HG03045 (cell line): ENCODE data around the gene OR8D4.
"Not testable (repeated sequence)": the region's sequence is repeated elsewhere in the genome, so short reads cannot be mapped to it uniquely, and the experiment has no call there.

ENCODE experiments used
- ATAC-seq: cut with Tn5 transposase; IDR thresholded peaks from one replicate; pipeline ENCODE4 v1.9.1; 2021; ENCODE audit warnings: mild to moderate bottlenecking, moderate library complexity; ENCODE audit not compliant: unreplicated experiment

OR8D4 gene

DNA sequence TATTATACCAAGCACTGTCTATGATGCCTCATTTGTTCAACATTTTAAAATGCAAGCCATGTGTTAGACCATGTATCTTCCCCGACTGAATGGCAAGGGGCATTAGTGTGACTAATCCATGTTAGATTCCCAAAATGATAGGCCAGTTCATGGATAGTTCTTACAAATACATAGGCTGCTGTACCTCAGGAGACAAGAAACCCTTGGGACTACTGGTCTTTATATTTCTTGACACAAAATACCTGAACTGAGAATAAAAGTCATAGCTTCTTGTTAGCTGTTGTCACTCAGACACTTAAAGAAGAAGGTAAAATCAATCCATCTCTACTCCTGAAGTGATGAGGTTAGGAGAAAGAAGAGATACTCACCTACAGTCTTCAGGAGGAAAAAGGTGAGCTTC, at the start of gene OR8D4:
TSS of gene OR8D4 (plus strand) at position 301 of the 400 bp plus-strand sequence. CDS start 4,265 bp downstream, outside the sequence.
- ATAC-seq: no peak

DNA sequence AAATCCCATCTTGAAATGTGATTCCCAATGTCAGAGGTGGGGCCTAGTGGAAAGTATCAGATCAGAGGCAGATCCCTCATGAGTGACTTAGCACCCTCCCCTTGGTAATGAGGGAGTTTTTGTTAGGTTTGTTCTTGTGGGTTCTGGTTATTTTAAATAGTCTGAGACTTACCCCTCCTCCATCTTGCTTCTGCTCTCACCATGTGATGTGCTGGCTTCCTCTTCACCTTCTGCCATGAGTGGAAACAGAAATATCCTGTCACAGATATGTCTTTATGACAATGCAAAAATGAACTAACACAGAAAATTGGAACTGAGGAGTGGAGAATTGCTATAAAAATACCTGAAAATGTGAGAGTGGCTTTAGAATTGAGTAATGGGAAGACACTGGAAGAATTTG, 49.6 kb upstream of the OR8D4 start:
- no peak for ATAC-seq

DNA sequence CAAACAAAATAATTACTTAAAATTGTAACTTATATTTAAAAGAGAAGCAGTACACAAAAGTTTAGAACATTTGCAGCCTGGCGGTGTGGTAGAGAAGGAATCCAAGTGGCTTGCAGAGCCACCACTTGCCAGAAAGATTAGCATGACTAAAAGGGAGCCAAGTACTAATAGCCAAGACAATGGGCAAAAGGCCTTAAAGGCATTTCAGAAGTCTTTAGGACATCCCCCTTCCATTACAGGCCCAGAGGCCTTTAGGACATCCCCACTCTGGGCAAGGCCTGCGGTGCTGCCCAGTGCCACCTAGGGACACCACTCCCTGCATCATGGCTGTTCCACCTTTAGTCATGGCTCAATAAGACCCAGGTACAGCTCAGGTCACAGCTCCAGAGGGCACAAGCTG, 48.9 kb upstream of the OR8D4 start:
- ATAC-seq: no peak

DNA sequence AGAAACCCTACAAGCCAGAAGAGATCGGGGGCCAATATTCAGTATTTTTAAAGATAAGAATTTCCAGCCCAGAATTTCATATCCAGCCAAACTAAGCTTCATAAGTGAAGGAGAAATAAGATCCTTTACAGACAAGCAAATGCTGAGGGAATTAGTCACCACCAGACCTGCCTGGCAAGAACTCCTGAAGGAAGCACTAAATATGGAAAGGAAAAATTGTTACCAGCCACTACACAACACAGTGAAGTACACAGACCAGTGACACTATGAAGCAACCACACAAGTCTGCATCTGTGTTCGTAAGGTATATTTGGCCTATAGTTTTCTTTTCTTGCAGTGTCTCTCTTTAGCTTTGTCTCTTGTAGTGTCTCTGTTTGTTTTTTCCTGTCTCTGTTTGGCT, 45.5 kb upstream of the OR8D4 start:
- no peak for ATAC-seq

DNA sequence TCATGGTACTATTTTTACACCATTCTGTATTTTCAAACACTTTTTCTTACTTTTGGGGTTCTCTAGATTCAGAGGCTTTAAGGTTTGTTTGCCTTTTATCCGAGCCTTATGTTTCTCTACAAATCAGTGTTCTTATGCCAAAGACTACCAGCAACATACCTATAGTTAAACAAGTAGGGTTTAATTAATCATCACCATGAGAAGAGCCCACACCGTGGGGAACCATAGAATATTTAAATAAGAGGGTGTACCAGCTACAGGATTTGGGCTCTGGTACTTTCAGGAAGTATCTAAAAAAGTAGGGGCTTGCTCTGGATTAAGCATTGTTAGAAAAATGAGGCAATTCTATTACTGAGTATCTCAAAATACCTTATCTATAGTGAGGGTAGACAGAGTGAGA, 42.2 kb upstream of the OR8D4 start:
- no peak for ATAC-seq

DNA sequence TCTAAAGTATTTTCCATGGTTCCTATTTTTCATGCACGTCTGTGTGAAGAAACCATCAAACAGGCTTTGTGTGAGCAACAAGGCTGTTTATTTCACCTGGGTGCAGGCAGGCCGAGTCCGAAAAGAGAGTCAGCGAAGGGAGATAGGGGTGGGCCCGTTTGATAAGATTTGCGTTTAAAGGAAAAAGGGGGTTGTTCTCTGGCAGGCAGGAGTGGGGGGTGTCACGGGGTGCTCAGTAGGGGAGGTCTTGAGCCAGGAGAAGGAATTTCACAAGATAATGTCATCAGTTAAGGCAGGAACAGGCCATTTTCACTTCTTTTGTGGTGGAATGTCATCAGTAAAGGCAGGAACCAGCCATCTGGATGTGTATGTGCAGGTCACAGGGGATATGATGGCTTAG, 36.7 kb upstream of the OR8D4 start:
- ATAC-seq: not testable (repeated sequence)

DNA sequence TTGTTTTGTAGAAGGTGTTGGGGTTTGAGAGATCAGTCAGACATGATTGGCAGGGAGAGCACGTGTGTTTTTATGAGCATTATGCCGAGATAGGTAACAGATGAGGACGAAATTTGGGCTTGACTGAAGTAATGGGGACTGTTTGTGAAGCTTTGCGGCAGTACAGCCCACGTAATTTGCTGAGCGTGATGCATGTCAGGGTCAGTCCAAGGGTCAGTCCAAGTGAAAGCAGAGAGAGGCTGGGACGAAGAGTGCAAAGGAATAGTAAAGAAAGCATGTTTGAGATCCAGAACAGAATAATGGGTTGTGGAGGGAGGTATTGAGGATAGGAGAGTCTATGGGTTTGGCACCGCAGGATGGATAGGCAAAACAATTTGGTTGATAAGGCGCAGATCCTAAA, 34.2 kb upstream of the OR8D4 start:
- ATAC-seq: not testable (repeated sequence)

DNA sequence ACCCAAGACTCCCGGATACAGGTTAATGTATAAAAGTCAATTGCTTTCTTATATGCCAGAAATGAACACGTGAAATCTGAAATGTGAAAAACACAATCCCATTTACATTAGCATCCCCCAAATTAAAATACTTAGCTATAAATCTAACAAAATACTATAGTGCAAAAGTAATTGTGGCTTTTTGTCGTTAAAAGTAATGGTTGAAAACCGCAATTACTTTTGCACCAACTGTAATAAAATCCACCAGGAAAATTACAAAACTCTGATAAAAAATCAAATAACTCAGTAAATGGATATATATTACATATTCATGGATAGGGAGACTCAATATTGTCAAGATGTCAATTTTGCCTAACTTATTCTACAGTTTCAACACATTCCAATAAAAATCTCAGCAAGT, 21.1 kb upstream of the OR8D4 start:
- ATAC-seq: no peak

DNA sequence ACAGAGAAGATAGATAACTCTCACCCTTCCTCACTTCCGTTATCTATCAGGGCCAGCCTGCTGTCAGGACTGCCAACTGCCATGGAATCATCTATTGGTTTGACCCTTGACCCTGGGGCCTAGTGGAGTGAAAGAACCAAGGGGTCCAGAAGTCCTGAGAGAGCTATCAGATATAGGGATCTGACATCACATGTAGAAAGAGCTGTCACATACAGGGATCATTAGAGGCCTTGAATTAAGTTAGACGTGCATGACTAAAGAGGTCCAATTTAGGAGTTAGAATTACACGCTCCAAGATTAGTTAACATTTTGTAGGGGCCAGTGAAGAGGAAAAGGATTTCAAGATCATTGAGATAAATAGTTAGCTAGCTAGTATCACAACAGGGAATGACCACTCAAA, 16.4 kb upstream of the OR8D4 start, which contains the start of gene TMEM225:
TSS of gene TMEM225 (minus strand) at position 101 of the 400 bp plus-strand sequence. CDS start 245 bp downstream, outside the sequence.
- no peak for ATAC-seq

DNA sequence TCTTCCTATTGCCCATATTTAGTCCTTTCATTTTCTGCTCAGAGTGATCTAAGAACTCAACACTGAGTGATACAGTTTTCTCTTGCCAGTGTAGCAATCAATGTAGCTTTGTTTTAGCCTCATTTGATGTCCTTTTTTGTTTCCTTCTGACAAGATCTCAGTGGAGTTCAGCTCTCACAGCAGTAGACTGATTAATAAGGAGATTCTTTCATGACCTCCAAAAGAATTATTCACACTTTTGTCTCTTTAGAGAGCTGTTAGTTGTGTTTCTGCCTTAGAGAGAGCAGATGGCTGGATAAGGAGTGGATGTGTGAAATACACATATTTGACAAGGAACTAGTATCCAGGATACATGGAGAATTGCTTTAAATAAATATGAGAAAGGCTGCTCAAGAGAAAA, 9.9 kb upstream of the OR8D4 start:
- ATAC-seq: no peak

DNA sequence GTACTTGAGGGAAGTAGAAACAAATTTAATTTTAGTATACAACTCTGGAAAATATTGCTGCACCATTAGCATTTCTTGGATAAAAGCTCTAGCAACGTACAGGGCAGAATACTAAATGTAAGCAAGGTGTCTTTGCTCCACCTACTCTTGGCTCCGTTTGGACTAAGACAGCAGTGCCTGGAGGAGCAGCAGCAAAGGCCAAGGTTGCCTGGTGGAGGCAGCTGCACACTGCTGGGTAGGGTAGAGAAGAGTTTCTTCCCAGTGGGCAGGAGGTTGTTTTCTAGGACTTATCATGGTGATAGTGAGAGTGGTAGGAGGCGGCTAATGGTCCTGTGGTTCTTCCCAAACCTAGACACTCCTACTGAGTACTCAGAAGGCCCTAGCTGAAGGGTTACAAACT, 2.2 kb upstream of the OR8D4 start:
- no peak for ATAC-seq

DNA sequence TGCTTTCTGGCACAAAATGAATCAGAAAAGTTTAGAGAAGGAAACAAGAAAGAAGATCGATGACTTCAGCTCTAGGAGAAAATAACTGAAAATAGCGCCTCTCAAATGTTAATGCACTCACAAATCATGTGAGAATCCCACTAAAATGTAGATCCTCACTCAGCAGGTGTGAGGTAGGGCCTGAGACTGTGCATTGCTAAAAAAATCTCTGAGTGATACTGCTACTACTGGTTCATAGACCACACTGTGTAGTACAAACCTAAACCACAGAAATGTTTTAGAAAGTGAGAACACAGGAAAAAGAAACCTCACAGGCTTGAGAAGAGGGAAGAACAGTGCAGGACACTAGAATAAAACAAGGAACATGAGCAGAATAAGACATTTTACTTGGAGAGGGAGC, 2.0 kb downstream of the OR8D4 start:
- ATAC-seq: peak; percentile 70

DNA sequence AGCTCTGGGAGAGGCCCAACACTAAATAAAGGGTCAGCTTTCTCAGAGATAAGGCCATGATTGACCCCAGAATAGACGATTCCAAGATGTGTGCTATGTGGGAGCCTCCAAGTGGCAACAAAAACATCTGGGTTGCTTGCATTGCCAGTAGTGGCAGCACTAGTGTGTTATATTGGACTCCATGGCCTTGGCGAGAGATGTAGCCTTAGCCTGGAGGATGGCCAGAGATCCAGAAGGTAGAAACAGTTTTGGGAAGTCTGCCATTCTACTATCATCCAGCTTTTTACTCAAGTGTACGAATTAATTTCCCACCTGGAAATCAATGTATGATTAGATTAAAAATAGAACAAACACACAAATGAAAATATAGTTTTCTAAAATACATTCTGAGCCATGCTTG, 3.0 kb downstream of the OR8D4 start:
- ATAC-seq: no peak

DNA sequence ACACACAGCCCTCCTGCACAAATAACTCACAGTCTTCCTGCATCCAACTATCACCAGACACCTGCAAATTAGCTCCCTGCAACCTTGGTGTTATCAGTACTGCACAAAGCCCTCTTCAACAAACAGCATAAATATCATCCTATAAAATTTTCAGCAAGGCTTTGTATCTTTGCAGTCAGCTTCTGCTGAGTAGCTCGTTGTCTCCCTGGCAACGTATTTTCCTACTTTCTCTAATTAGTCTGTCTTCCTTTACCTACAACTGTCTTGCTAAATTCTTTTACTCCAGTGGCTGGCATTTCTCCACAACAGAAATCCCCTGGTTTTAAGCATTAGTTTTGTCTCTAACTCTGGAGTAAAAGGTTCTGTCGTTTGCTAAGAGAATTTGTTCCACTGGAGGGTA, 3.9 kb downstream of the OR8D4 start:
- no peak for ATAC-seq

DNA sequence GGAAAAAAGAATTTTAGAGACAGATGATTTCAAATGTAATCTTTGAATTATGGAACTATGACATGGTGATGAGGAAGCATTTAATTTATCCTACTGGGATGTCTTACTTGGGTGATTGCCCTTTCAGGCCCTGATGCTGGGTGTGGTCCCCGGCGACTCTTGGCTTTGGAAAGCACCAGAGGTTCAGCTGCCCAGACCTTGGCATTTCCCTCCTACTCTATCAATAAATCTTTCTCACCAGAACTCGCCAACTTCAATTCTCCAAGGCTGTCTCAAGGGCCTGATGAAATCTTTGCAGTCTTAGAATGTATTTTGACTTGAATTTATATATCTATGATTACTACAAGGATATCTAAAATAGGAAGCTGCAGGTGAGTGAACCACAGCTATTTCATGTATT, 19.0 kb downstream of the OR8D4 start:
- no peak for ATAC-seq

DNA sequence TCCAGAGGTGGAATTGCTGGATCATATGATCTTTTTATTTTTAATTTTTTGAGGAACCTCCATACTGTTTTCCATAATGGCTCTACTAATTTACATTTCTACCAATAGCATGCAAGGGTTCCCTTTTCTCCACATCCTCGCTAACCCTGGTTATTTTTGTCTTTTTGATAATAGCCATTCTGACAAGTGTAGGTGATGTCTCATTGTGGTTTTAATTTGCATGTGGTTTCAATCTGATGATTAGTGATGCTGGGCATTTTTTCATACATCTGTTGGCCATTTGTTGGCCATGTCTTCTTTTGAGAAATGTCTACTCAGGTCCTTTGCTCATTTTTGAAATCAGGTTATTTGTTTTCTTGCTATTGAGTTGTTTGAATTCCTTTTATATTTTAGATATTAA, 22.1 kb downstream of the OR8D4 start:
- ATAC-seq: no peak

DNA sequence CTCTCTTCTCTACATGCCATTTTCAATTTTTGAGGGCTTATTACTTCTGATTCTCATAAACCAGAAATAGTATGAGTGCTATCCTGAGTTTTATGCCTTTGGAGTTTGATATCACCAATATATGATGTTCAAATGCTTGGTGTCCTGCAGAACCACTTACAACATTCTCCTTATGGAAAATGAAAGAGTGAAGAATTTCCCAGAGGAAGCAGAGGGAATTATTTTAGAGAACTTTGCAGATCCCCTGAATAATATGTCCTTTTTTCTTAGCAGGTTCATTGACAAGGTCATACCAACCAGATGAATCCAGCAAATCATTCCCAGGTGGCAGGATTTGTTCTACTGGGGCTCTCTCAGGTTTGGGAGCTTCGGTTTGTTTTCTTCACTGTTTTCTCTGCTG, 37.4 kb downstream of the OR8D4 start, which contains the start of gene OR4D5:
TSS of gene OR4D5 (plus strand) at position 301 of the 400 bp plus-strand sequence. CDS start at position 301, 0 bp downstream.
- no peak for ATAC-seq

DNA sequence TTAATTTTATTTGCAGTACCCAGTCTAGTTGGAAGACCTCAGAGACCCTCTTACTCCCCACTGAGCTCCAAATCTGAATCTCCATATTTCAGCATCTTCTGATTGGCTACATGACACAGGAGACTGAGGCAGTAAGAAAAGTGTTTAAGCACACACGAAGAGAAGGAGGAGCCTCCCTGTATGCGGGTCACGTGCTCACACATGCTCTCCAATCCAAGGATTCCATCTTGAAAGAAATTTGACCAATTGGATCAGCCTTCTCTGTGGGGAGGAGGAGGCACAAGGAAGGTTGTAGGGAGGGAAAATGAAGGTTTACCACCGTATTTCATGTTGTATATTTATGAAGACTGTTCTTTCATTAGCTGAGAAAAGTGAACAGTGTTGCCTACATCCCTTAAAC, 40.4 kb downstream of the OR8D4 start:
- ATAC-seq: no peak

DNA sequence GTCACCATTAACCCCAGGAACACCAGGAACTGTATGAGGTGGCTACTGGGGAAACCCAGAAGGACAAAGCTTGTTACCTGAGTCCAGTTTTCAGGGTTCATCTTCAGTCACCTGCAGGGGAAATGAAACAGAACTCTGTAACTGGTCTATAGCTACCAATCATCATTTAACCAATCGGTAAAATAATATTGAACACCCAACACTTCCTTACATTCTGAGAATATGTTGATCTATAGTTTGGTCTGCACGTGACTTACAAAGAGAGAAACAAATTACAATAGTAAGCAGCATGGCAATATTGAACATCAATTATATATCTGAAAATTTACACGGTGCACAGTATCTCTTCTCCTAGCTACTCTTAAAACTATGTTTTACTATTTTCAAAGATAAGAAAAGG, 41.8 kb downstream of the OR8D4 start, which contains the start of gene OR6T1:
TSS of gene OR6T1 (minus strand) at position 101 of the 400 bp plus-strand sequence. CDS start at position 101, 0 bp downstream.
- ATAC-seq: no peak

DNA sequence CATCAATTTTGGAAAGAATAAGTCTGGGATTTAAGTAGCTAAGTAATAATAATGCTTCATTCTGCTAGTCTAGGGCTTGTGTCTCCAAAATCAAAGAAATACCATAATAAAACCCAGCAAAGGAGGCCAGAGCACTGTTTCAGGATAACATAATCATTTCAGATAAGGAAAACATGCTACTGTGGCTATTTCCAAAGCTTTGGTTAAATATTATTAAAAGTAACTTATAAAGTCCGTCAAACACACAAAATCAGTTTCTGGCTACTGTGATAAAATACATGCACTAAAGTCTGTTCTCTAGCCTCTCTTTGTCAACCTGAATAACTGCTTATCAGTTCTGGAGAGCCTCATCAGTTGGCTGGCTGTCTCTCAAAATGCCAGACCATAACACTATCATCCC, 43.2 kb downstream of the OR8D4 start:
- ATAC-seq: no peak

DNA sequence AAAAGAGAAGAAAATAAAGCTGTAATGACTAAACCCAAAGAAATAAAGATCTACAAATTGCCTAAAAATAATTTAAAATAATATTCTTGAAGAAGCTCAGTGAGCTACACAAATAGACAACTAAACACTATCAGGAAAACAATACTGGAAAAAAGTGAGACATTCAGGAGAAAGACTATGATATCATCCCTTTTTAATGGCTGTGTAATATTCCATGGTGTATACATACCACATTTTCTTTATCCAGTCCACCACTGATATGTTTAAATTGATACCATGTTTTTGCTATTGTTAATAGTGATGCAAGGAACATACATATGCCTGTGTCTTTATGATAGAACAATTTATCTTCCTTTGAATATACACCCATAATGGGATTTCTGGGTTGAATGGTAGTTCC, 54.8 kb downstream of the OR8D4 start:
- ATAC-seq: no peak
